Spinal cord (tissue), 10 donors: Measurements from ENCODE around the gene ARMH2. TPM values are rescaled to one million over a fixed set of nuclear protein-coding genes. Genes with fewer than 3 reads are reported as not detected.
"Not testable (repeated sequence)": the region's sequence is repeated elsewhere in the genome, so short reads cannot be mapped to it uniquely, and the experiment has no call there.

ENCODE experiments used
- DNase-seq, 6 donors: peaks; one replicate each; pipeline versions ENCODE4 v3.0.0 to v3.0.0-alpha.2; 2013 to 2015; ENCODE audit warnings: low spot score in 6 of 6, low read depth in 4 of 6
- H3K27ac ChIP-seq: one replicate; pipeline ENCODE4 v1.5.1; 2013; ENCODE audit warnings: low read depth, low read length, control low read depth
- H3K27me3 ChIP-seq: one replicate; pipeline ENCODE4 v1.6.1; 2013; ENCODE audit warnings: low read length; ENCODE audit not compliant: control insufficient read depth, insufficient read depth
- H3K36me3 ChIP-seq: one replicate; pipeline ENCODE4 v1.6.1; 2013; ENCODE audit warnings: low read length; ENCODE audit not compliant: control insufficient read depth, insufficient read depth
- H3K4me1 ChIP-seq: one replicate; pipeline ENCODE4 v1.6.1; 2013; ENCODE audit warnings: low read length; ENCODE audit not compliant: control insufficient read depth, insufficient read depth
- H3K4me3 ChIP-seq: one replicate; pipeline ENCODE4 v1.5.1; 2013; ENCODE audit warnings: low read depth, low read length, control low read depth
- H3K9me3 ChIP-seq: one replicate; pipeline ENCODE4 v1.6.1; 2013; ENCODE audit warnings: low read length; ENCODE audit not compliant: control insufficient read depth, insufficient read depth
- WGBS: methylation state at CpG from one replicate; pipeline ENCODE4 v1.1.5; 2013; ENCODE audit warnings: missing lambda C conversion rate; ENCODE audit not compliant: insufficient coverage; 5-methylcytosine and 5-hydroxymethylcytosine counted together
- polyA plus RNA-seq, 2 donors: library from polyadenylated mRNA; unstranded; fragments of 120-200 nt; gene quantifications; one replicate each; pipeline ENCODE4 v1.2.1, GENCODE V29; 2013; ENCODE audit not compliant: insufficient read length in 2 of 2
- total RNA-seq, 2 donors: library from RNA; depleted of rRNA in 1 of 2; stranded (reverse); fragments of 120-200 nt in 1 of 2; fragments of >200 nt in 1 of 2; gene quantifications; one replicate each; pipeline versions ENCODE4 v1.2.3 to v1.2.4, GENCODE V29; 2013 to 2014
- donor health status: healthy.

The ARMH2 gene
- total and polyA plus RNA-seq, 4 donors, result 0.33 to 1.1 (median 0.53) TPM; not detected in 1

DNA sequence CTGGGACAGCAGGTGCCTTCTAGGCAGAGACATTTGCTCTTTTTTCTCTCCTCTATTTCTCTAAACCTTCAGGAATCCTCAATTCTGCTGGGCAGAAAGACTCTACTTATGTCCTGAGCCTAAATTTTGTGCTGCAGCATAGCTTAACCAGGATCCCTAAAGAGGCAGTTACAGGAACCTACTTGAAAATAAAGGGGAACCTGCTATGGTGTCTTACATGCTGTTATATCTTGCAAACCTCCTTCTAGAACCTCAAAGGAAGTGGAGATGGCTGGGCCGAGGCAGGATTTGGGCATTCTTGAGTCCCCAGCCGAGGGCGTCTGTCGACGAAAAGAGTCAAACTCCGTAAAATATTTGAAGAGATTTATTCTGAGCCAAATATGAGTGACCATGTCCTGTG is 41.1 kb downstream of the ARMH2 start:
- H3K4me1 ChIP-seq, result no peaks in the 10 kb centered on the region
- no peaks in the 10 kb centered on the region for H3K27me3 ChIP-seq
- WGBS, result 100% methylated on average over 3 of the region's 6 CpGs
- H3K4me3 ChIP-seq, result no peak overlapping the region
- H3K27ac ChIP-seq, result no peak overlapping the region
- H3K36me3 ChIP-seq, result no peaks in the 10 kb centered on the region
- no peaks in the 10 kb centered on the region for H3K9me3 ChIP-seq
- no peak for DNase-seq

DNA sequence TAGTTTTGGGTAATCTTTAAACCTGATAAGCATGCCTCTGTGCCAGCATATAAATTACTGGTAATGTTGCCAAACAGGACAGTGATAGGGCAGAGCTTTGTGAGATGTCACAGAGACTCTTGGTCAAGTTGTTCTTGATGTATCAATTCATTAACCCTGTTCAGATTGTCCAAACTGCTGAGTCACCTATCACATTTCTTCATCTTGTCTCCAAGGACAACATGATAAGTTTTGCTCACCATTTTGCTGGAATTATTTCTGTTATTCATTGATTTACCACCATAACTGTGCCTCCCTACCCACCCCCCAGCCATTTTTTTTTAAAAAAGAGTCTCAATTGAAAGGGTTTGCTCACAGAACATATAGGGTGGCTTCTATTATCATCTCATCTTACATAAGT is 43.4 kb downstream of the ARMH2 start:
- Histone ChIP-seq H3K4me1 (no peaks in the 10 kb centered on the region), H3K9me3 (no peaks in the 10 kb centered on the region), H3K27ac (no peak overlapping the region), H3K27me3 (no peaks in the 10 kb centered on the region), H3K4me3 (no peak overlapping the region), H3K36me3 (no peaks in the 10 kb centered on the region)
- DNase-seq, result no peak

- no CpG with 5 or more reads among the region's 4 CpGs for WGBS
- not testable (repeated sequence) for H3K27me3 ChIP-seq, H3K4me1 ChIP-seq, H3K36me3 ChIP-seq, H3K9me3 ChIP-seq, DNase-seq, H3K4me3 ChIP-seq, H3K27ac ChIP-seq
Measured at GRCh38 chr6:24754378-24754777, 44.3 kb downstream of the ARMH2 start.

- no peaks in the 10 kb centered on the region for H3K27me3 ChIP-seq
- DNase-seq, result no peak
- no peak overlapping the region for H3K27ac ChIP-seq
- H3K36me3 ChIP-seq, result no peaks in the 10 kb centered on the region
- no peaks in the 10 kb centered on the region for H3K9me3 ChIP-seq
- no peak overlapping the region for H3K4me3 ChIP-seq
- no peaks in the 10 kb centered on the region for H3K4me1 ChIP-seq
- no CpG with 5 or more reads among the region's 2 CpGs for WGBS
Measured at GRCh38 chr6:24753545-24753944, 45.2 kb downstream of the ARMH2 start.

DNA sequence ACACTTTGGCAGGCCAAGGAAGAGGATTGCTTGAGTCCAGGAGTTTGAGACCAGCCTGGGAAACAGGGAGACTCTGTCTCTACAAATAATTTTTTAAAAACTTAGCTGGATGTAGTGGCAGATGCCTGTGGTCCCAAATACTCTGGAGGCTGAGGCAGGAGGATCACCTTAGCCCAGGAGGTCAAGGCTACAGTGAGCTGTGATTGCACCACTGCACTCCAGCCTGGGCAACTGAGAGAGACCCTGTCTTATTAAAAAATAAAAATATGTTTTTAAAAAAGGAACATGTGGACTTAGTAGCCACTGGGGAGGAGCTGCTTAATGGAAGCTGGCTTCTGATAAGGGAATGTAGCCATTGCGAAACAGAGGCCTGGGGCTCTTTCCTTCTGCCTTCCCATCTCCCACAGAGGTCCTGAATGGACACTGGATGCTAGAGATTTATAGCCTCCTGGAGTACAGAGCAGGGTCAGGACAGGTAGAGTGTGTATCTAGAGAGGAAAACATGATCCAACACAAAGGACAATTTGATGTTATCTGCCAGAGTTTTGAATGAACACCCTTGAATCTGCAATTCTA is 45.7 kb downstream of the ARMH2 start:
- H3K27me3 ChIP-seq, result no peaks in the 10 kb centered on the region
- no peaks in the 10 kb centered on the region for H3K4me1 ChIP-seq
- no peaks in the 10 kb centered on the region for H3K36me3 ChIP-seq
- no peak overlapping the region for H3K27ac ChIP-seq
- no peak for DNase-seq
- WGBS, result no CpG with 5 or more reads among the region's 1 CpG
- H3K4me3 ChIP-seq, result no peak overlapping the region
- H3K9me3 ChIP-seq, result no peaks in the 10 kb centered on the region

DNA sequence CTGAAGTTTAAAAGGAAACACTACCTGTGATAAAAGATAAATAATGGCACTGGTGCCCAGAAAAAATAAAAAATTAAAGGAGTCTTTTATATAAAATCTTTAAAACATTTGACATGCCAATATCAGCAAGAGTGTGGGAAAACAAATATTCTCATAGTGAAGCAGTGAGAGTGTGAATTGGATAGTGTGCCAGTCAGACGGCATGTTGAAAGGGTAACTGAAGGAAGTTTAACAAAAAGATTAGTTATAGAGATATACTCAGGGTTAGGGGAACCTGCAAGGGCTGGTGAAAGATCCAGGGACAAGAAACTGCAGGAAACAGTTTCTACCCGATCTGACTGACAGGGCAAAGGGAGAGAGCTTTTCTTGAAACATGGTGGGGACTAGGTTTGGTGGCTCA is 46.2 kb downstream of the ARMH2 start:
- Histone ChIP-seq H3K36me3 (no peaks in the 10 kb centered on the region), H3K9me3 (no peaks in the 10 kb centered on the region), H3K4me1 (no peaks in the 10 kb centered on the region), H3K27ac (no peak overlapping the region), H3K27me3 (no peaks in the 10 kb centered on the region), H3K4me3 (no peak overlapping the region)
- DNase-seq, result no peak
- WGBS, result 76% methylated on average over 2 of the region's 2 CpGs

- not testable (repeated sequence) for H3K4me3 ChIP-seq, H3K9me3 ChIP-seq, DNase-seq, H3K36me3 ChIP-seq, H3K4me1 ChIP-seq, H3K27ac ChIP-seq, H3K27me3 ChIP-seq
- no CpG with 5 or more reads among the region's 3 CpGs for WGBS
Measured at GRCh38 chr6:24750878-24751277, 47.8 kb downstream of the ARMH2 start.

DNA sequence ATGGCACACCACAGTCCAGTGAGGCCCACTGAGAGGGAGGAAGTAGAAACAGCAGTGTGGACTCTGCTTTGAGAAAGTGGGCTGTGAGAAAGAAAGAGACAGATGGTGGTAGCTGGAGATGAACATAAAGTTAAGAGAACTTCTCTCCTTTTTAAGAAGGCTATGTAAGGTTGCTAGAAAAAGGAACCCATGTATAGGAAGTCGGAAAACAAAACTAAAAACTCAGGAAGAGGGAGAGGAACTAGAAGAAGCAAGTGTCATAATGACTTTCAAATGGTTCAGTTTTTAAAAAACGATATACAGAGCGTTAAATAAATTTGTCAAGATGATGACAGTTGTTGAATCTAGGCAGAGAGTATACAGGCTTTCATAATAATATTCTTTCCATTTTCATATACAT is 49.4 kb downstream of the ARMH2 start:
- no peak for DNase-seq
- H3K9me3 ChIP-seq, result no peaks in the 10 kb centered on the region
- H3K27ac ChIP-seq, result no peak overlapping the region
- no peaks in the 10 kb centered on the region for H3K4me1 ChIP-seq
- H3K4me3 ChIP-seq, result no peak overlapping the region
- WGBS, result 83% methylated on average over 1 of the region's 3 CpGs
- no peaks in the 10 kb centered on the region for H3K36me3 ChIP-seq
- H3K27me3 ChIP-seq, result no peaks in the 10 kb centered on the region

Other genes with a start within 250 kb of the ARMH2 start
- 10 to 100 TPM in 1 of 2 donors, 1 to 10 TPM in 1; 5.3 to 11.0 TPM for gene KIAA0319, start 152.7 kb downstream of the ARMH2 start, total RNA-seq
- gene KIAA0319, start 152.7 kb downstream of the ARMH2 start, polyA plus RNA-seq, result 10 to 100 TPM; 10.2 to 11.3 TPM
- 10 to 100 TPM; 25.3 to 31.9 TPM for gene TDP2, start 132.0 kb downstream of the ARMH2 start, total RNA-seq
- gene TDP2, start 132.0 kb downstream of the ARMH2 start, polyA plus RNA-seq, result 10 to 100 TPM; 37.2 to 39.1 TPM
- 10 to 100 TPM in 1 of 2 donors, 1 to 10 TPM in 1; 7.3 to 24.1 TPM for gene ACOT13, start 131.8 kb downstream of the ARMH2 start, total RNA-seq
- gene ACOT13, start 131.8 kb downstream of the ARMH2 start, polyA plus RNA-seq, result 10 to 100 TPM; 19.1 to 21.5 TPM
- 100 to 1,000 TPM; 109 to 122 TPM for gene C6orf62, start 79.8 kb downstream of the ARMH2 start, total RNA-seq
- gene C6orf62, start 79.8 kb downstream of the ARMH2 start, polyA plus RNA-seq, result 100 to 1,000 TPM; 147 to 193 TPM
- 10 to 100 TPM; 27.3 to 30.1 TPM for gene GMNN, start 24.0 kb downstream of the ARMH2 start, total RNA-seq
- gene GMNN, start 24.0 kb downstream of the ARMH2 start, polyA plus RNA-seq, result 10 to 100 TPM; 37.0 to 37.1 TPM
- gene RIPOR2, start 137.0 kb upstream of the ARMH2 start, total RNA-seq, result 10 to 100 TPM; 31.1 to 34.2 TPM
- 10 to 100 TPM; 25.0 to 30.7 TPM for gene RIPOR2, start 137.0 kb upstream of the ARMH2 start, polyA plus RNA-seq